Astrocyte (in vitro differentiated cells and primary cell): ENCODE measurements around the gene CAMK2B. TPM values are rescaled to one million over a fixed set of nuclear protein-coding genes. Genes with fewer than 3 reads are reported as not detected.

Experiments
- DNase-seq: peaks from one replicate; pipeline ENCODE4 v3.0.0-alpha.2; 2010; ENCODE audit warnings: low read depth
- FAIRE-seq: peaks from 2 replicates; lab custom pipeline; 2011; peaks lifted over from hg19 to GRCh38; lab: Jason Lieb, UNC
- H2AFZ ChIP-seq: 2 replicates; pipeline ENCODE4 v1.6.0; 2012; ENCODE audit warnings: low read depth, low read length, inconsistent platforms
- H3K27ac ChIP-seq: 2 replicates; pipeline ENCODE4 v1.5.1; 2011; ENCODE audit warnings: low read depth, low read length, inconsistent platforms
- H3K27me3 ChIP-seq: 2 replicates; pipeline ENCODE4 v1.6.0; 2011; ENCODE audit warnings: low read length, inconsistent platforms; ENCODE audit not compliant: insufficient read depth
- H3K36me3 ChIP-seq: 2 replicates; pipeline ENCODE4 v1.5.1; 2011; ENCODE audit warnings: low read length, inconsistent platforms; ENCODE audit not compliant: insufficient read depth
- H3K4me1 ChIP-seq: 2 replicates; pipeline ENCODE4 v1.5.1; 2011; ENCODE audit warnings: low read length, inconsistent platforms; ENCODE audit not compliant: insufficient read depth
- H3K4me2 ChIP-seq: 2 replicates; pipeline ENCODE4 v1.6.0; 2012; ENCODE audit warnings: low read length, inconsistent platforms
- H3K4me3 ChIP-seq: 2 replicates; pipeline ENCODE4 v1.5.1; 2011; ENCODE audit warnings: low read depth, mild to moderate bottlenecking, low read length, inconsistent platforms; ENCODE audit not compliant: insufficient read depth
- H3K79me2 ChIP-seq: 2 replicates; pipeline ENCODE4 v1.6.0; 2012; ENCODE audit warnings: mild to moderate bottlenecking, low read length, inconsistent platforms; ENCODE audit not compliant: insufficient read depth
- H3K9ac ChIP-seq: 2 replicates; pipeline ENCODE4 v1.6.0; 2012; ENCODE audit warnings: mild to moderate bottlenecking, low read length, inconsistent platforms
- H3K9me3 ChIP-seq: 2 replicates; pipeline ENCODE4 v1.5.1; 2012; ENCODE audit warnings: low read depth, mild to moderate bottlenecking, low read length, inconsistent platforms; ENCODE audit not compliant: insufficient read depth
- H4K20me1 ChIP-seq: 2 replicates; pipeline ENCODE4 v1.6.0; 2012; ENCODE audit warnings: low read length, inconsistent platforms; ENCODE audit not compliant: insufficient read depth
- H3K27ac Mint-ChIP-seq: one replicate; pipeline ENCODE4 v1.8.0; 2021; ENCODE audit warnings: mild to moderate bottlenecking, mixed read lengths; ENCODE audit not compliant: unreplicated experiment
- H3K27me3 Mint-ChIP-seq: one replicate; pipeline ENCODE4 v1.8.0; 2021; ENCODE audit warnings: low read depth, mixed read lengths; ENCODE audit not compliant: unreplicated experiment
- H3K36me3 Mint-ChIP-seq: one replicate; pipeline ENCODE4 v1.8.0; 2021; ENCODE audit warnings: low read depth, mixed read lengths; ENCODE audit not compliant: unreplicated experiment
- H3K4me1 Mint-ChIP-seq: one replicate; pipeline ENCODE4 v1.8.0; 2021; ENCODE audit warnings: low read depth, mixed read lengths; ENCODE audit not compliant: unreplicated experiment
- H3K4me3 Mint-ChIP-seq: one replicate; pipeline ENCODE4 v1.8.0; 2021; ENCODE audit warnings: mild to moderate bottlenecking, moderate library complexity, mixed read lengths; ENCODE audit not compliant: unreplicated experiment
- H3K9me3 Mint-ChIP-seq: one replicate; pipeline ENCODE4 v1.8.0; 2021; ENCODE audit warnings: mild to moderate bottlenecking, mixed read lengths; ENCODE audit not compliant: unreplicated experiment
- EZH2 ChIP-seq: IDR thresholded peaks from 2 replicates; pipeline ENCODE4 v1.6.1; 2012; ENCODE audit warnings: mild to moderate bottlenecking, low read length, inconsistent platforms; ENCODE audit not compliant: insufficient read depth
- total RNA-seq: library from RNA; stranded (reverse); gene quantifications from 2 replicates; pipeline ENCODE4 v1.2.1, GENCODE V29; 2021
- TF ChIP-seq, protein P1 (sequence below): IDR thresholded peaks from 2 replicates; pipeline ENCODE4 v1.5.1; 2011; ENCODE audit warnings: low read depth, mild to moderate bottlenecking, inconsistent platforms, low read length, moderate library complexity; ENCODE audit not compliant: insufficient read depth

Gene CAMK2B
- total RNA-seq, 1 donor from 2014 or later = 0.18 TPM

GRCh38 chr7:44315301-44315903 is 10.0 kb downstream of the CAMK2B start:
- no peak overlapping the region for H3K4me3 ChIP-seq
- H3K27me3 ChIP-seq = peaks cover 5% of the 10 kb centered on the region
- no peaks in the 10 kb centered on the region for H3K79me2 ChIP-seq
- no peak overlapping the region for H3K27ac Mint-ChIP-seq
- H3K36me3 ChIP-seq = no peaks in the 10 kb centered on the region
- H3K4me1 ChIP-seq = no peaks in the 10 kb centered on the region
- no peak for FAIRE-seq
- H2AFZ ChIP-seq = no peak overlapping the region
- no peaks in the 10 kb centered on the region for H3K36me3 Mint-ChIP-seq
- H3K27ac ChIP-seq = no peak overlapping the region
- no peak overlapping the region for H3K4me3 Mint-ChIP-seq
- no peaks in the 10 kb centered on the region for H3K4me1 Mint-ChIP-seq
- no peak for DNase-seq
- H3K9me3 ChIP-seq = no peaks in the 10 kb centered on the region
- peaks cover 2% of the 10 kb centered on the region for H3K9me3 Mint-ChIP-seq
- H3K9ac ChIP-seq = no peak overlapping the region
- no peaks in the 10 kb centered on the region for H4K20me1 ChIP-seq
- H3K27me3 Mint-ChIP-seq = peaks cover 60% of the 10 kb centered on the region
- TF ChIP-seq EZH2 = no peak
- TF ChIP-seq, protein P1, sequence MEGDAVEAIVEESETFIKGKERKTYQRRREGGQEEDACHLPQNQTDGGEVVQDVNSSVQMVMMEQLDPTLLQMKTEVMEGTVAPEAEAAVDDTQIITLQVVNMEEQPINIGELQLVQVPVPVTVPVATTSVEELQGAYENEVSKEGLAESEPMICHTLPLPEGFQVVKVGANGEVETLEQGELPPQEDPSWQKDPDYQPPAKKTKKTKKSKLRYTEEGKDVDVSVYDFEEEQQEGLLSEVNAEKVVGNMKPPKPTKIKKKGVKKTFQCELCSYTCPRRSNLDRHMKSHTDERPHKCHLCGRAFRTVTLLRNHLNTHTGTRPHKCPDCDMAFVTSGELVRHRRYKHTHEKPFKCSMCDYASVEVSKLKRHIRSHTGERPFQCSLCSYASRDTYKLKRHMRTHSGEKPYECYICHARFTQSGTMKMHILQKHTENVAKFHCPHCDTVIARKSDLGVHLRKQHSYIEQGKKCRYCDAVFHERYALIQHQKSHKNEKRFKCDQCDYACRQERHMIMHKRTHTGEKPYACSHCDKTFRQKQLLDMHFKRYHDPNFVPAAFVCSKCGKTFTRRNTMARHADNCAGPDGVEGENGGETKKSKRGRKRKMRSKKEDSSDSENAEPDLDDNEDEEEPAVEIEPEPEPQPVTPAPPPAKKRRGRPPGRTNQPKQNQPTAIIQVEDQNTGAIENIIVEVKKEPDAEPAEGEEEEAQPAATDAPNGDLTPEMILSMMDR = no peak
- H3K4me2 ChIP-seq = no peak overlapping the region

GRCh38 chr7:44313621-44314031 is 11.8 kb downstream of the CAMK2B start:
- no peaks in the 10 kb centered on the region for H3K36me3 Mint-ChIP-seq
- H3K4me3 Mint-ChIP-seq = no peak overlapping the region
- Histone ChIP-seq H2AFZ (no peak overlapping the region), H3K27me3 (peaks cover 5% of the 10 kb centered on the region), H3K27ac (no peak overlapping the region), H3K4me1 (peaks cover 4% of the 10 kb centered on the region), H3K36me3 (no peaks in the 10 kb centered on the region), H3K4me3 (no peak overlapping the region), H3K9ac (no peak overlapping the region), H4K20me1 (no peaks in the 10 kb centered on the region), H3K4me2 (no peak overlapping the region), H3K79me2 (no peaks in the 10 kb centered on the region), H3K9me3 (no peaks in the 10 kb centered on the region)
- DNase-seq (no peak), FAIRE-seq (no peak)
- H3K9me3 Mint-ChIP-seq = peaks cover 2% of the 10 kb centered on the region
- H3K27me3 Mint-ChIP-seq = peaks cover 64% of the 10 kb centered on the region
- TF ChIP-seq, protein P1 = no peak
- TF ChIP-seq EZH2 = no peak
- no peaks in the 10 kb centered on the region for H3K4me1 Mint-ChIP-seq
- H3K27ac Mint-ChIP-seq = no peak overlapping the region

- H3K27me3 ChIP-seq = peaks cover 5% of the 10 kb centered on the region
- H2AFZ ChIP-seq = no peak overlapping the region
- H3K4me1 ChIP-seq = peaks cover 4% of the 10 kb centered on the region
- H3K4me1 Mint-ChIP-seq = no peaks in the 10 kb centered on the region
- H3K9me3 Mint-ChIP-seq = peaks cover 2% of the 10 kb centered on the region
- H4K20me1 ChIP-seq = no peaks in the 10 kb centered on the region
- no peak for TF ChIP-seq EZH2
- TF ChIP-seq, protein P1 = no peak
- no peak overlapping the region for H3K9ac ChIP-seq
- DNase-seq (no peak), FAIRE-seq (no peak)
- no peak overlapping the region for H3K4me3 Mint-ChIP-seq
- no peak overlapping the region for H3K4me3 ChIP-seq
- no peak overlapping the region for H3K4me2 ChIP-seq
- H3K27ac Mint-ChIP-seq = no peak overlapping the region
- H3K27me3 Mint-ChIP-seq = peaks cover 67% of the 10 kb centered on the region
- no peaks in the 10 kb centered on the region for H3K79me2 ChIP-seq
- H3K36me3 ChIP-seq = no peaks in the 10 kb centered on the region
- no peak overlapping the region for H3K27ac ChIP-seq
- H3K9me3 ChIP-seq = no peaks in the 10 kb centered on the region
- no peaks in the 10 kb centered on the region for H3K36me3 Mint-ChIP-seq
These were observed 12.4 kb downstream of the CAMK2B start for GRCh38 chr7:44313016-44313415.
